ENCODE data around the gene EFHD2.
"Not testable (repeated sequence)": the region's sequence is repeated elsewhere in the genome, so short reads cannot be mapped to it uniquely, and the experiment has no call there.

The EFHD2 gene

DNA sequence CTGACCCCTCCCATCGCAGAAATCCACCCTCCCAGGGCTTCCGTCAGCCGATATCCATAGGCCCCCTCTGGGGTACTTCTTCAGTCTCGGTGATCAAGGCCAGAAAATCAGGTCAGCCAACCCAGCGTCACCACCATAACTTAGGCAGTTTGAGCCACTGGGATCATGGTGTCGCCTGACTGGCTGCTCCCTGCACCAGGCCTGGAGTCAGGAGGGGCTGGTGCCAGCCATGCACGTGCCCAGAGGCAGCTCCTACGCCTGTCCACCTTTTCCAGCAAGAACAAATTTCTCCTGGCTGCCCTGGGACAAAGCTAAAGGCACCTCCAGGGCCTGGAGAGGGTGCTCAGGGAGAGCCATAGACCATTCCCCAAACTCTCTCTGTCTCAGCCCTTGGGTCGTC lies 23.8 kb downstream of the EFHD2 start:
- no peak for DNase-seq

- not testable (repeated sequence) for DNase-seq
These were observed 25.1 kb downstream of the EFHD2 start for GRCh38 chr1:15434739-15435138.

DNA sequence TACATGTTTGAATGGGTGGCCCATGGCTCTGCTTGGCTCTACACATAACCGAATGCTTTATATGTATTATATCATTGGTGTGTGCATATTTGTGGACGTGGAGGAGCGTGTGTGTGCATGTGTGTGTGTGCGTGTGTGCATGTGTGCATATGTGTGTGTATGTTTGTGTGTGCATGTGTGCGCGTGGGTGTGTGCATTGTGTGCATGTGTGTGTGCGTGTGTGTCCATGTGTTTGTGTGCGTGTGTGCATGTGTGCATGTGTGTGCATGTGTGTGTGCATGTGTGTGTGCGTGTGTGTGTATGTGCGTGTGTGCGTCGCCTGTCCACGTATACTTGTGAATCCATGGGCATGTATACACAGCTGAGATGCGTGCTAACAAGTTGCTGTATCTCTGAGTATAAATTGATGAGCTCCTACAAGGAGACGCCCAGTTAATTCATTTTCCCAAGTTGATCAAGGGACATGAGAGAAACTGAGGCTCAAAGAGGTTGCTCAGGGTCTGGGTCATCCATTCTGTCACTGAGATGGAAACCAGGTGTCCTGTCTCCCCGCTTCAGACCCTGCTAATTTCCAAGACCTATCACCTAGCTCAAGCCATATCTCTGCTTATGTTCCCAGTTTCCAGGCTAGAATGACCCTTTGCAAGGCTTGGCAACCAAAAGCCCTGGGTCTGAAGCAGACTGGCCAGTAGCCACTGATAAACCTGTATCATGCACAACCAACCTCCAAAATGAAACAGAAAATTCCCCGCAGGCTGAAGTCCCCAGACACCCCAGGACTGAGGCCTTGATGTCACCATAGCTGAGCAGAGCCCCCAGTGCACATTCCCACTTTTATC lies 25.8 kb downstream of the EFHD2 start:
- DNase-seq = no peak

DNA sequence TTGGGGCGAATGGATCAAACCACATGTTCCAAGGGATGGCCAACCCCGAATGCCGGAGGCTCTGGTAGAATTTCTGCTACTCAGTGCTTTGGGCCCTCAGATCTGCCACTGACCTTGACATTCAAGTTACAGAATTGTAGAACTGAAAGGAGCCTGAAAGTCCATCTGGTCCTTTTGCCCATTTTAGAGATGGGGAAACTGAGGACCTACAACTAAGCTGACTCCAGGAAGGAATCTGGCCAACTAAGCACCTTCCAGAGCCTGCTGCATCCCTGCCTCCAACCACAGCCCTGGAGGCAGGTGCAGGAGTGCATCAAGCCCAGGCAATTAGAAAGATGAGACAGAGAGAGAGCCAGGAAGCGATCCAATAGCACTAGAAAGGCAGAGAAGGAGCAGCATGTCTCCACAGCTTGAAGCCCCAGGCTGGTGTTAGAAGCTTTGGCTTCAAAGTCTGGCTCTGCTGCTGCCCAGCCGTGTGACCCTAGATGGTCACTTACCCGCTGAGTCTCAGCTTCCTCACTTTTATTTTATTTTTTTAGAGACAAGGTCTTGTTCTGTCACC lies 27.3 kb downstream of the EFHD2 start:
- DNase-seq = no peak

- DNase-seq = no peak
These were observed 29.6 kb downstream of the EFHD2 start for GRCh38 chr1:15439325-15439724.

DNA sequence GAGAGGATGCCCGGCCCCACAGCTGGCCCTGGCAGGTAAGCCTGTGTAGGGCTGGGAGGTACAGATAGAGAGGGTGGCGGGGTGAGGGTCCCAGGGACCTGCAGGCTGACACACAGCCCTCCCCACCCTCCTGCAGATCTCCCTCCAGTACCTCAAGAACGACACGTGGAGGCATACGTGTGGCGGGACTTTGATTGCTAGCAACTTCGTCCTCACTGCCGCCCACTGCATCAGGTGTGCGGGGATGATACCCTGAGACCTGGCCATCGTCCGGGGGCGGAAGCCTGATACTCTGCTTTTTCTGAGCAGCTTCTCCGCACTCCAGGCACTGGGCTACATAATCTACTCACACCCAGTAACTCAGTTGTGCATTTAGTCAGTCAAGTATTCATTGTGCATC lies 30.7 kb downstream of the EFHD2 start:
- DNase-seq = no peak

DNA sequence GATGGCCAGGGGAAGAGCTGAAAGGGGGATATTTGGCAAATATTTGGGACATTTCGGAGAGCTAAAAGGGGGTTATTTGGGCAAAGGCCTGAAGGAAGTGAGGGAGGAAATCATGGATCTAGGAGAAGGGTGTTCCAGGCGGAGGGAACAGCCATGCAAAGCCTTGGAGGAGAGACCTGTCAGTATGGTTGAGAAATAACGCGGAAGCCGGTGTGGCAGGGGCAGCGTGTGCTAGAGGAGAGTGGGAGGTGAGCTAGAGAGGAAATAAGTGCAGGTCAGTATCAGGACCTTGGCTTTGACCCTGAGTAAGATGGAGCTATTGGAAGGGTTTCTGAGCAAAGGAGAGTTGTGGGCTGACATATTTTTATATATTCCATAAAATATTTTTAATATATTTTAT lies 31.6 kb downstream of the EFHD2 start:
- DNase-seq = no peak

- DNase-seq = no peak
These were observed 32.4 kb downstream of the EFHD2 start for GRCh38 chr1:15442119-15442518.

DNA sequence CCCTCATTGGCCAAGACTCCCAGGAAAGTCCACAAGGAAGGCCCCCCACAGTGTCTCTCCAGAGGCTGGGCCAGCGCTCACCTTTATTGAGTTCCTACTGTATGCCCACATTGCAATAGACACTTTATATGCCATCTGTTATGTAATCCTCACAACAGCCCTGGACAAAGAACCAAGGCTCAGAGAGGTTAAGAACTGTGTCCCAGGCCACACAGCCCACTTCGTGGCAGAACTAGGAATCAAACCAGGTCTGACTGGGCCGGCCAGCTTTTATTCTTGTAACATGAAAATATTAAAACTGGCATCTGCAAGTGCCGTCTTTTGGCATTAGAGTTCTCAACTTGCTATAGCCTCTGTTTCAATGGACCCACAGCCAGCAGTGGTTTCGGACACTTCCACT lies 33.1 kb downstream of the EFHD2 start:
- DNase-seq = no peak

GRCh38 chr1:15443281-15443680 lies 33.6 kb downstream of the EFHD2 start:
- no peak for DNase-seq

DNA sequence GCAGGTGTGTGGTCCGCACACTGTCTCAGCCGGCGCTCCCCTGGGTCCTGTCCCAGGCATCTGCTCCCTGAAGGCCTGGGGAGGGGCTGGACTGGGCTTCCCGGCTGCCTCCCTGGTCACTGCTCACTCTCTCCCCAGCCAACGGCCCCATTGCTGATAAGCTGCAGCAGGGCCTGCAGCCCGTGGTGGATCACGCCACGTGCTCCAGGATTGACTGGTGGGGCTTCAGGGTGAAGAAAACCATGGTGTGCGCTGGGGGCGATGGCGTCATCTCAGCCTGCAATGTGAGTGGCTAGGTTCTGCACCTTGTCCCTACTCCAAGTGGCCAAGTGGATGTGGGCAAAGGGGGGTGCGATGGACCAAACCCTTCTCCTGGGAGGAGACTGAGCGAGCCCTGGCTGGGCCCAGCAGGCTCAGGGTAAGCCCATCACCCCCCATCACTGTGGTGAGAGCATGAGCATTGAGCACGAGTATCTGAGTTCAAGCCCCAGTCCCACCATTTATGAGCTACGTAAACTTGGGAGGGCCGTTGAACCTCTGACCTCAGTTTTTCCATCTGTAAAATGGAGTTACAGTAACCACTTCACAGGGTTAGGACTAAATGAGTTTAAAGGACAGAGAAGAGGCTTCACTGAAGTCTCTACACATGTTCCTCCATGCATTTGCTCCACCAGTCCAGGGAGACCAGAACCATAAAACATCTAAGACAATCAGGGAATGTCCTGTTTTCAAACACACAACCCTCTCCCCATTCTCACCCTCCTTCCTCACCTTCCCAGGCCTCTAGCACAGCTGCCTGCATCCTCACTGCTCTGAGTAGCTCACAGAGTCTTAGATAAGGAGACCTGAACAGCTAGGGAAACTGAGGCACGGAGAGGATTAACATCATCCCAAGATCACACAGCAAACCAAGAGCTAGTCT lies 35.0 kb downstream of the EFHD2 start:
- no peak for DNase-seq

DNA sequence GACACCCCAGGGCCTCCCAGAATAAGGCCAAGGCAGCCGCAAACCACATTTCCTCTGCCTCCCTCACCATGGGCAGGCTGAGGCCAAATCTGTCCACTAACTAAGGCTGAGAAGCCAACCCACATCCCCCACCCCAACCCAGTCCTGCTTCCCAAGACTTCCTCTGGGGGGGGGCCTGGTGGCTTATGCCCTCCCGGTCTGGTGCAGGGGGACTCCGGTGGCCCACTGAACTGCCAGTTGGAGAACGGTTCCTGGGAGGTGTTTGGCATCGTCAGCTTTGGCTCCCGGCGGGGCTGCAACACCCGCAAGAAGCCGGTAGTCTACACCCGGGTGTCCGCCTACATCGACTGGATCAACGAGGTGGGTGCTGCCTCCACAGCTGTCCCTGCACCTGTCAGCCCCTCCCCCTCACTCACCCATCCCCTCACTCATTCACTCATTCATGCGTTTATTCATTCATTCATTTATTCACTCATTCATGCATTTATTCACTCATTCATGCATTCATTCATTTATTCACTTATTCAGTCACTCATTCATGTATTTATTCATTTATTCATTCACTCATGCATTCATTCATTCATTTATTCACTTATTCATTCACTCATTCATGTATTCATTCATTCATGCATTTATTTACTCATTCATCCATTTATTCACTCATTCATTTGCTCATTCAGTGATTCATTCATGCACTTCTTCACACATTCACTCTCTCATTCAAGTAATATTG lies 35.9 kb downstream of the EFHD2 start:
- DNase-seq = no peak

DNA sequence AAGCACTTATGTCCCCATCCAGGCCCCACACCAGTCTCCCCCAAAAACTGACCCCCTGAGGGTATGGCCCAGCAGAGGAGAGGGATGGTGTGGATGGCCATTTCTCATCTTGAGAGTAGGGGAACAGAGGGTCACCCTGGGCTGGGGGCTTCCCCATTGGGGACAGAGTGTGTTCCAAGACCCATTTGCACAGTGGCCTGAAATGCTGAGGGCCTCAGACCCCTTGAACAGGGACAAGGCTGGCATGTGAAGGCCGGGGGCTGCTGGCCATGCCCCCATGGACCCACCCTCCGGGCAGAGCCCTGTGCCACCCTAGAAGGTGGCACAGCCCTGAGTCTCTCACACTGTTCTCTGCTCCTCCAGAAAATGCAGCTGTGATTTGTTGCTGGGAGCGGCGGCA lies 36.5 kb downstream of the EFHD2 start:
- DNase-seq = no peak

DNA sequence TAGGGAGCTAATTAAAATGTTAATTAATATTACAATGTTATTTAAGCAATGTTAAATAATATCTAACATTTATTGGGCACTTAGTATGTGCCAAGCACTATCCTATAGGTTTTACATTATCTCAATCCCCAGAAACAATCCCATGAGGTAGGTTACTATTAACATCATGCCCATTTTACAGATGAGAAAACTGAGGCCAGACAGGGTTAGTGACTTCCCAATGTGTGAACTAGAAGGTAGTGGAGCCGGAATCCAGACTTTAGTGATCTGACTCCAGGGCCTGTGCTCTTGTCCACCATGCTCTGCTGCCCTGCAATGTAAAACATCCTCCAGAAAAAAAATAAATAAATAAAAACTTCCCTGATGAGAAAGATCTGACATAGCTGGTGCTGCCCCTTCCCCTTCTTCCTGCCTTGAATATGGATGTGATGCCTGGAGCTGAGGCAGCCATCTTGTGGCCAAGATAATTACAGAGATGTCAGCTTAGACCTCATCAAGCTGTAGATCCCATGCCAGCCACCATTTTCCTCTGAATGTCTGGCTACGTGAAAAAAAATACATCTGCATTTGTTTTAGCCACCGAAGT lies 39.3 kb downstream of the EFHD2 start:
- no peak for DNase-seq

DNA sequence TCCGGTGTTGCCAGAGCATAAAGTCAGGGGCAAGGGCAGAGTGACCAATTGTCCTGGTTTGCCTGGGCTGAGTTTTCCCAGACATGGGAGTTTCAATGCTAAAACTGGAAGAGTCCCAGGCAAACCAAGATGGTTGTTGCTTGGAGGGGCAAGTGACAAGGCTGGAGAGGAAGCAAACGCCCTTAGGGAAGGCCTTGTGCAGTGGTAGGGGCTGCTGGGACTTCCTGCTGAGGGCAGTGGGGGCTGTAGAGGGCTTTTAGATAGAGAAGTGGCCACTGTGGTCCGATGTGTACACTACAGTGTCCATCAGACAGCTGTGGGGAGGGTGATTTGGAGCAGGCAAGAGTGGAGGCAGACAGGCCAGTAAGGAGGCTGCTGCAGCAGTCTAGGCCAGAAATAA lies 39.9 kb downstream of the EFHD2 start:
- no peak for DNase-seq

DNA sequence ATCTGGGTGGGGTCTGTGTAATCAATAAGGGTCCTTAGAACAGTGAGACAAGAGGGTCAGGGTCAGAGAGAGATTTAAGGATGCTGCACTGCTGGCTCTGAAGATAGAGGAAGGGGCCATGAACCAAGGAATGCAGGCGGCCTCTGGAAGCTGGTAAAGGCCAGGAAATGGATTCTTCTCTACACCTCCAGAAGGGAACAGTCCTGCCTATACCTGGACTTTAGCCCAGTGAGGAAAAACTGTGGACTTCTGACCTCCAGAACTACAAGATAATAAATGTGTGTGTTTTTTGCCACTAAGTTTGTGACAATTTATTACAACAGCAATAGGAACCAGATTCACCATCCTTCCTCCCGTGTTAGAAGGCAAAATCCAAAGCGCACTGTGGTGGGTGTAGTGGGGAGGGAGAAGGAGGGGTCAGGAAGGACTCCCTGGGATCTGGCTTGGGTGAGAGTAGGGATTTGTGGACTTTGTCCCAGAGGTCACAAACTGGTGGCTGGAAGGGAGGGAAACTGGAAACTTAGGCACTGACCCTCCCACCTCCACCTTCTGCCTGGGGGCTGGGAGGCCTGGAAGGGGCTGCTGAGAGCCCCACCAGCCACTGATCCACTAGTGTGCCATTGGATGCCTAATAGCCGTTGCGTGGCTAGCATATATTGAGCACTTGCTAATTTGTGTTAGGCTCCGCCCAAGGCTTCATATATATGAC lies 41.5 kb downstream of the EFHD2 start:
- no peak for DNase-seq

GRCh38 chr1:15452216-15452615 lies 42.5 kb downstream of the EFHD2 start:
- no peak for DNase-seq

- no peak for DNase-seq
These were observed 43.3 kb downstream of the EFHD2 start for GRCh38 chr1:15452866-15453571.

- DNase-seq = no peak
These were observed 44.0 kb downstream of the EFHD2 start for GRCh38 chr1:15453734-15454133.

GRCh38 chr1:15454256-15454655 lies 44.6 kb downstream of the EFHD2 start:
- DNase-seq = no peak

GRCh38 chr1:15455522-15455921 lies 45.8 kb downstream of the EFHD2 start:
- DNase-seq = no peak
